GM12878 (cell line): Measurements from ENCODE around the gene KCNN3. TPM values are rescaled to one million over a fixed set of nuclear protein-coding genes. Genes with fewer than 3 reads are reported as not detected.

ENCODE experiments used
- ATAC-seq: fragments of 200-7000 bp; cut with Tn5 transposase; 3 replicates; pipeline ENCODE4 v1.9.1; 2020; ENCODE audit warnings: mild to moderate bottlenecking, moderate library complexity
- BruUV-seq: library from RNA; stranded (reverse); fragments of 400-500 nt; replicated peaks from 2 replicates; lab custom pipeline; 2021; lab: Mats Ljungman, UMichigan
- CTCF ChIA-PET: fragments of 300-600 bp; sonication (Branson Sonifier 250); formaldehyde crosslinking; extraction: SDS; loops from one replicate; lab custom pipeline; 2021; ENCODE audit warnings: inconsistent platforms; lab: Yijun Ruan, JAX
- POLR2A ChIA-PET: fragments of 350-600 bp; formaldehyde crosslinking; extraction: SDS; loops from one replicate; lab custom pipeline; 2021; ENCODE audit warnings: inconsistent platforms; lab: Charles Lee
- RAD21 ChIA-PET: fragments of 300-600 bp; sonication (Branson Sonifier 250); formaldehyde crosslinking; loops from one replicate; lab custom pipeline; 2023; ENCODE audit warnings: antibody characterized with exemption; ENCODE audit not compliant: unreplicated experiment; lab: Charles Lee
- SMC1A ChIA-PET: fragments of 300-600 bp; sonication (Branson Sonifier 250); formaldehyde crosslinking; loops from one replicate; lab custom pipeline; 2023; ENCODE audit not compliant: unreplicated experiment, uncharacterized antibody; lab: Charles Lee
- DNase-seq: peaks from one replicate; pipeline ENCODE4 v3.0.0-alpha.2; 2011; ENCODE audit warnings: low read depth, low spot score
- FAIRE-seq: peaks from 3 replicates; lab custom pipeline; 2011; peaks lifted over from hg19 to GRCh38; lab: Jason Lieb, UNC
- H2AFZ ChIP-seq: 2 replicates; pipeline ENCODE4 v1.6.0; 2011; ENCODE audit warnings: low read depth, low read length, control low read depth; ENCODE audit not compliant: control insufficient read depth
- H3K27ac ChIP-seq: 2 replicates; pipeline ENCODE4 v1.5.1; 2011; ENCODE audit warnings: control low read depth; ENCODE audit not compliant: control insufficient read depth, insufficient read depth
- H3K27me3 ChIP-seq, 2 experiments: replicated peaks in 1 of 2; 2 replicates each; pipeline versions ENCODE4 v1.6.0 to v1.6.1; 2011; ENCODE audit warnings: low read length in 1 of 2; ENCODE audit not compliant: control insufficient read depth in 2 of 2, insufficient read depth in 2 of 2
- H3K36me3 ChIP-seq, 2 experiments: 2 replicates each; pipeline ENCODE4 v1.5.1; 2011; ENCODE audit warnings: low read length in 1 of 2; ENCODE audit not compliant: control insufficient read depth in 2 of 2, insufficient read depth in 2 of 2
- H3K4me1 ChIP-seq: 2 replicates; pipeline ENCODE4 v1.6.1; 2011; ENCODE audit warnings: mild to moderate bottlenecking, low read length, moderate library complexity, mixed read lengths; ENCODE audit not compliant: control insufficient read depth, insufficient read depth
- H3K4me2 ChIP-seq: 2 replicates; pipeline ENCODE4 v1.6.0; 2011; ENCODE audit warnings: control low read depth; ENCODE audit not compliant: control insufficient read depth, insufficient read depth
- H3K4me3 ChIP-seq: fragments of 200-600 bp; sonication (generic); 2 replicates; pipeline ENCODE4 v1.5.1; 2016
- H3K79me2 ChIP-seq: 2 replicates; pipeline ENCODE4 v1.6.0; 2011; ENCODE audit warnings: low read length; ENCODE audit not compliant: control insufficient read depth, insufficient read depth
- H3K9ac ChIP-seq: 2 replicates; pipeline ENCODE4 v1.8.0; 2011; ENCODE audit warnings: low read length, control low read depth, mixed read lengths; ENCODE audit not compliant: control insufficient read depth, insufficient read depth
- H3K9me3 ChIP-seq: replicated peaks from 3 replicates; pipeline ENCODE4 v1.5.1; 2011; ENCODE audit warnings: mild to moderate bottlenecking, low read length; ENCODE audit not compliant: control insufficient read depth, insufficient read depth
- H4K20me1 ChIP-seq: 2 replicates; pipeline ENCODE4 v1.6.0; 2011; ENCODE audit not compliant: control insufficient read depth, insufficient read depth
- BRCA1 ChIP-seq: IDR thresholded peaks from 2 replicates; pipeline ENCODE4 v1.6.1; 2011; ENCODE audit warnings: low read depth, low read length, improper control_type of control experiment
- E4F1 ChIP-seq: fragments of 450-650 bp; IDR thresholded peaks from 2 replicates; pipeline ENCODE4 v1.6.1; 2018; ENCODE audit warnings: borderline replicate concordance, mild to moderate bottlenecking; ENCODE audit not compliant: partially characterized antibody
- EGR1 ChIP-seq, 2 experiments: IDR thresholded peaks; 1 replicate in 1 of 2; 2 replicates in 1 of 2; pipeline ENCODE4 v1.6.1; 2011 to 2012; ENCODE audit warnings: low read depth in 2 of 2, low read length in 2 of 2, borderline replicate concordance in 1 of 2, mild to moderate bottlenecking in 1 of 2, moderate library complexity in 1 of 2
- FOS ChIP-seq: IDR thresholded peaks from 3 replicates; pipeline ENCODE4 v1.6.1; 2011; ENCODE audit warnings: borderline replicate concordance; ENCODE audit not compliant: insufficient read length; ENCODE audit errors: extremely low read depth
- HCFC1 ChIP-seq: fragments of 150-350 bp; IDR thresholded peaks from 2 replicates; pipeline ENCODE4 v1.6.1; 2014; ENCODE audit warnings: low read length
- IKZF1 ChIP-seq: fragments of 450-650 bp; conservative IDR thresholded peaks from 2 replicates; pipeline ENCODE4 v1.6.1; 2017; ENCODE audit warnings: antibody characterized with exemption, mild to moderate bottlenecking
- SMARCA5 ChIP-seq: fragments of 450-650 bp; IDR thresholded peaks from 2 replicates; pipeline ENCODE4 v1.6.1; 2017; ENCODE audit warnings: mild to moderate bottlenecking
- ZNF217 ChIP-seq: fragments of 450-650 bp; IDR thresholded peaks from 2 replicates; pipeline ENCODE4 v1.6.1; 2017; ENCODE audit warnings: antibody characterized with exemption, mild to moderate bottlenecking
- WGBS: methylation state at CpG from one replicate; pipeline ENCODE4 v1.1.6; 2016; ENCODE audit warnings: low lambda C conversion rate; ENCODE audit not compliant: insufficient replicate concordance, insufficient coverage; ENCODE audit errors: missing lambda C conversion rate; 5-methylcytosine and 5-hydroxymethylcytosine counted together
- in situ Hi-C: fragments of 300-500 bp; cut with MboI; formaldehyde crosslinking; loops from 9 replicates; pipeline ENCODE4 v1.14.3; 2018; ENCODE audit warnings: mixed read lengths
- intact Hi-C: fragments of 100-400 bp; cut with micrococcal nuclease; formaldehyde crosslinking; loops from one replicate; pipeline ENCODE4 v1.14.2; 2022; ENCODE audit not compliant: unreplicated experiment
- polyA plus RNA-seq, 11 experiments: library from polyadenylated mRNA; depleted of rRNA in 4 of 11; unstranded in 6 of 11; stranded (reverse) in 5 of 11; fragments of >200 nt; fragmentation: Nextera tagmentation in 4 of 11; fragmentation: Illumina TruSeq in 1 of 11; extraction: Ambion mirVana in 4 of 11; extraction: Trizol in 1 of 11; gene quantifications; 1 replicate in 1 of 11; 2 replicates in 10 of 11; pipeline versions ENCODE4 v1.2.1 to v1.2.3, GENCODE V29; 2011 to 2016; ENCODE audit warnings: inconsistent platforms in 2 of 11, missing spikeins in 2 of 11, low read depth in 1 of 11
- total RNA-seq, 4 experiments: library from RNA; depleted of rRNA in 3 of 4; stranded (reverse); fragments of >200 nt in 3 of 4; fragmentation: Illumina TruSeq in 1 of 4; extraction: Trizol in 1 of 4; gene quantifications; 2 replicates each; pipeline versions ENCODE4 v1.2.1 to v1.2.3, GENCODE V29; 2013 to 2021

KCNN3 gene
- total and polyA plus RNA-seq, 10 of the 15 experiments (the other 5 are each of a cell fraction or from before 2014, with no cell fraction given) = 3.5 to 26.4 (median 14.9) TPM

- Histone ChIP-seq H2AFZ (no peak overlapping the region), H3K27me3 (no peaks in the 10 kb centered on the region), H3K9me3 (no peaks in the 10 kb centered on the region), H3K36me3 (no peaks in the 10 kb centered on the region), H3K4me3 (no peak overlapping the region), H4K20me1 (no peaks in the 10 kb centered on the region), H3K79me2 (peaks cover 72% of the 10 kb centered on the region), H3K27ac (peak overlapping the region; percentile 79), H3K4me2 (no peak overlapping the region), H3K9ac (no peak overlapping the region), H3K4me1 (peaks cover 88% of the 10 kb centered on the region)
- intact Hi-C loops (loop anchor here (2.0 kb wide), 1 partner anchor 71 kb away; no protein-coding TSS in a partner anchor), in situ Hi-C loops (no loop called here)
- WGBS = 92% methylated on average over 12 of the region's 12 CpGs
- TF ChIP-seq E4F1 (no peak), IKZF1 (0 out of 2 replicates have a peak, but pooled peaks have one; percentile 28), ZNF217 (no peak), BRCA1 (no peak), EGR1 (IDR thresholded peaks at IDR 0.05; ENCODE audit: borderline replicate concordance in 1 of 2, low read depth in 2 of 2, low read length in 2 of 2) (no peak), FOS (no peak), HCFC1 (no peak), SMARCA5 (no peak)
- CTCF ChIA-PET = interaction anchor here (0.6 to 3.0 kb wide), 12 partner anchors 9 to 332 kb away, joined by 3 to 18 read pairs (median 4); no protein-coding TSS in a partner anchor
- FAIRE-seq (no peak), DNase-seq (no peak), ATAC-seq (no peak)
- BruUV-seq = no TSS peak
- SMC1A ChIA-PET = interaction anchor here (0.8 to 7.8 kb wide), 12 partner anchors 7 to 88 kb away, joined by 3 to 101 read pairs (median 10); partner anchors contain the start of gene KCNN3
- POLR2A ChIA-PET = interaction anchor here (1.0 to 11.8 kb wide), 6 partner anchors 8 to 78 kb away, joined by 3 to 204 read pairs (median 5); partner anchors contain the start of gene KCNN3
- RAD21 ChIA-PET = interaction anchor here (1.9 to 11.6 kb wide), 6 partner anchors 10 to 70 kb away, joined by 5 to 254 read pairs (median 22); partner anchors contain the start of gene KCNN3
Measured at GRCh38 chr1:154861607-154862094, 8.4 kb downstream of the KCNN3 start.
